Muscle layer of duodenum (tissue), 2 donors: Measurements from ENCODE around the gene PRRT2.
"Not testable (repeated sequence)": the region's sequence is repeated elsewhere in the genome, so short reads cannot be mapped to it uniquely, and the experiment has no call there.

Experiments used
- H3K27ac ChIP-seq: one replicate; pipeline ENCODE4 v1.7.0; 2013; ENCODE audit warnings: mild to moderate bottlenecking, low read length
- H3K27me3 ChIP-seq: one replicate; pipeline ENCODE4 v1.7.0; 2013; ENCODE audit warnings: low read depth, mild to moderate bottlenecking, control low read depth, low read length
- H3K36me3 ChIP-seq, 2 donors: one replicate each; pipeline ENCODE4 v1.7.0; 2013; ENCODE audit warnings: low read length in 2 of 2, control low read depth in 1 of 2, mild to moderate bottlenecking in 1 of 2; ENCODE audit not compliant: insufficient read depth in 2 of 2, control insufficient read depth in 1 of 2
- H3K4me1 ChIP-seq, 2 donors: one replicate each; pipeline ENCODE4 v1.7.0; 2013; ENCODE audit warnings: low read length in 2 of 2, mild to moderate bottlenecking in 2 of 2, control low read depth in 1 of 2, moderate library complexity in 1 of 2; ENCODE audit not compliant: insufficient read depth in 2 of 2, control insufficient read depth in 1 of 2
- H3K4me3 ChIP-seq, 2 donors: one replicate each; pipeline ENCODE4 v1.7.0; 2013; ENCODE audit warnings: low read length in 2 of 2, low read depth in 1 of 2, mild to moderate bottlenecking in 1 of 2
- H3K9me3 ChIP-seq, 2 donors: one replicate each; pipeline ENCODE4 v1.7.0; 2013; ENCODE audit warnings: low read length in 2 of 2, control low read depth in 1 of 2, mild to moderate bottlenecking in 1 of 2; ENCODE audit not compliant: control insufficient read depth in 1 of 2
- donor health status: healthy.

Gene PRRT2

DNA sequence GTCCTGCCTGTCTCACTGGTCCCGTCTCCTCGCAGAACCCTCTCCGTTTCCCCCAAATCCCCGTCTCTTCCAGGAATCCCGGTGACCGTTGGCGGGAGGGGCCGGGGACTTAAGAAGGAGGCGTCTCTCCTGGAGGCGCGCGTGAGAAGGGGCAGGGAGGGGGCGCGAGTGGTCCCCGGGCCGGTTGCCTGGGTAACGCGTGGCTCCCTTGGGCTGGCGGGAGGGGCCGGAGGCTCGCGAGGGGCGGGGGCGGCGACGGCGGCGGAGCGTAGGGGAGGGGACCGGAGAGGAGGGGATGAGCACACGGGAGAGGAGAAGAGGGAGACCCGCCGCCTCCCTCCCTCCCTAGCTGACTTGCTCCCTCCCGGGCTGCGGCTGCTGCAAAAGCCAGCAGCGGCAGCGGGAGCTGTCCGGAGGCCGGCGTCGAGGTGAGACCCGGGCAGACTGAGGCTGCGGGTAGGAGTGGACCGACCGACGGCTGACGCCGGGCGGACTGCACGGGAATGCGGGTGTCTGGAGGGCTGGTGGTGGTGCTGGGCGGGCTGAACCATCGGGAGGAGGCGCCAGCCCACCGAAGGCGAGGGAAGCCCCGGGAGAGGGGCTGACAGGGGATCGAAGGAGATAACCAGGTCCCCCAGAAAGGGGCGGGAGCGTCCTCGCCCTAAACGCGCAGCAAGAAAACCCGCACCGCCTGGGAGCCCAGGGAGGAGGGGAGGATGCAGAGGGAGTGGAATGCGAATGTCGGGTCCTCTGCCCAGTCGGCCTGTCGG, at the start of gene PRRT2:
PRRT2 (plus strand) TSS at position 298 of the 770 bp plus-strand sequence. CDS start 862 bp downstream, outside the sequence.
- peaks cover 6 to 13% of the 10 kb centered on the region in 2 donors for H3K36me3 ChIP-seq
- peak within 1 kb of the TSS; percentile 69 to 77 for H3K4me3 ChIP-seq
- H3K4me1 ChIP-seq, result peaks cover 25 to 82% of the 10 kb centered on the region in 2 donors
- H3K27ac ChIP-seq, result peak within 1 kb of the TSS; percentile 67
- H3K27me3 ChIP-seq, result no peaks in the 10 kb centered on the region
- H3K9me3 ChIP-seq, result no peaks in the 10 kb centered on the region

DNA sequence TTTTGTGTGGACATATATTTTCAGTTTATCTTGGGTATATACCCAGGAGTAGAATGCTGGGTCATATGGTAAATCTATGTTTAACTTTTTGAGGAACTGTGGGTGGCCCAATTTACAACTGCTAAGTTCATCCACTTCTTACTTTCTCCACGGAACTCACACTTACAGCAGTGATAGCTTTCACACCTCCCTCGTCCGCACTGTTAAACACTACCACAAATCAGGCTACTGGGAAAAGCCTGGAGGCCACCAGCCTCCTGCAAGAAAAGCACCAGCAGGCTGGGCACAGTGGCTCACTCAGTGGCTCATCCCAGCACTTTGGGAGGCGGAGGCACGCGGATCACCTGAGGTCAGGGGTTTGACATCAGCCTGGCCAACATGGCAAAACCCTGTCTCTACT, 48.7 kb upstream of the PRRT2 start:
- Histone ChIP-seq H3K27ac (no peak overlapping the region), H3K4me1 (no peaks in the 10 kb centered on the region), H3K27me3 (no peaks in the 10 kb centered on the region), H3K4me3 (no peak overlapping the region), H3K36me3 (no peaks in the 10 kb centered on the region), H3K9me3 (no peaks in the 10 kb centered on the region)

DNA sequence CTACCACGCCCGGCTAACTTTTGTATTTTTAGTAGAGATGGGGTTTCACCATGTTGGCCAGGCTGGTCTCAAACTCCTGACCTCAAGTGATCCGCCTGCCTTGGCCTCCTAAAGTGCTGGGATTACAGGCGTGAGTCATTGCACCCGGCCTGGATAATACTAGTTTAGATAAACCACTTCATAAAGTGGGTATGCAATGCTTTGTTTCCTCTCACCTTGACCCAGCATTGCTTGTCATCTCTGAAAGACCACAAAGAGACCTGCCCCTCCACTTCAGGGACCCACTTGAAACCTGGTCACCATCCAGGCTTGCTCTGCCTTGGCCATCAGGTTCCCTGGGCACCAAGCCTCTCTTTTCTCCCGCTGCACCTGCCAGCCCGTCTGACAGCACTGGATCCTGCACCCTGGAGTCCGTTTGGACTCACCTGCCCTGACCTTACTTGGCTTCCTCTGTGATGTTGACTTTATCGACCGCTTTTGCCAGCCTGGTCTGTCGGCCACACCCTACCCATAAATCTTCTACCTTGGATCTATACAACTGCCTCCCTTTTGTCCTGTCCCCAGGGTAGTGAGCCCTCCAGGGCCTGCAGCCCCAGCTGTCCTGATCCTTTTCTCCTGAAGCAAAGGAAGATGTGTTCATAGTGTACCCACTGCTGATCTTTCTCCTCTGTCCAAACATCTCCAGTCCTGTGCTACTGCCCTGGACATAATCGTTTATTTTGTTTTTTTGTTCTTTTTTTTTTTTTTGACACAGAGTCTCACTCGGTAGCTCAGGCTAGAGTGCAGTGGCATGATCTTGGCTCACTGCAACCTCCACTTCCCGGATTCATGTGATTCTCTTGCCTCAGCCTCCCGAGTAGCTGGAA, 46.6 kb upstream of the PRRT2 start:
- no peak overlapping the region for H3K4me3 ChIP-seq
- no peaks in the 10 kb centered on the region for H3K9me3 ChIP-seq
- H3K4me1 ChIP-seq, result no peaks in the 10 kb centered on the region
- no peaks in the 10 kb centered on the region for H3K27me3 ChIP-seq
- no peaks in the 10 kb centered on the region for H3K36me3 ChIP-seq
- H3K27ac ChIP-seq, result no peak overlapping the region

DNA sequence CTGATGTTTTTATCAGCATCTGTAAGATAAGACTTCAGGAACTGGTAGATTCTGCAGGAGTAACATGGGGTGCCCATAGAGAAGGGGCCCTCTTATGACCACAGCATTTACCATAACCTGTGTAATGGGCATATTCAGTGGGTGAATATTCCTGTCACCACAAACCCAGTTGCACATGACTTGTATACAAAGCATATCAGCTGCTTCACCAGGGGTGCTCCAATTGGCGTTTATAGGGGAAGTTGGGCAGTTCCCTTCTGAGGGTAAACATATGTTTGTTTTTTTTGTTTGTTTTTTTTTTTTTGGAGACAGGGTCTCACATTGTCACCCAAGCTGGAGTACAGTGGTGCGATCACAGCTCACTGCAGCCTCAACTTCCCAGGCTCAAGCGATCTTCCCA, 45.4 kb upstream of the PRRT2 start:
- H3K27ac ChIP-seq, result no peak overlapping the region
- H3K36me3 ChIP-seq, result no peaks in the 10 kb centered on the region
- no peaks in the 10 kb centered on the region for H3K27me3 ChIP-seq
- H3K4me3 ChIP-seq, result no peak overlapping the region
- no peaks in the 10 kb centered on the region for H3K9me3 ChIP-seq
- H3K4me1 ChIP-seq, result no peaks in the 10 kb centered on the region

DNA sequence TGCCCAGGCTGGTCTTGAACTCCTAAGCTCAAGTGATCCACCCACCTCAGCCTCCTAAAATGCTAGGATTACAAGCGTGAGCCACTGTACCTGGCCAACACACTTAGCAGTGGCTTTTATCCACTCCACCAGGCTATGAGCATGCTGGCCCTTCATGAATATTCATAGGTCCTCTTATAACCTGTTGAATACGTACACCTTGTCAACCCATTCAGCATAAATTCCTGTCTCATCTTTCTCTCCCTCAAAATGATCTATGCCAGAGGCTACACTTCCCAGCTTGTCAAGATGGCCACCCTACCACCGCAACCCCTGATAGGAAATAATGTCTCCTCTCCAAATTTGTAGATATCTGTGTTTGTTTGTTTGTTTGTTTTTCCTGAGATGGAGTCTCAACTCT, 44.9 kb upstream of the PRRT2 start:
- Histone ChIP-seq H3K4me1 (no peaks in the 10 kb centered on the region), H3K4me3 (no peak overlapping the region), H3K27ac (no peak overlapping the region), H3K36me3 (no peaks in the 10 kb centered on the region), H3K9me3 (no peaks in the 10 kb centered on the region), H3K27me3 (no peaks in the 10 kb centered on the region)

DNA sequence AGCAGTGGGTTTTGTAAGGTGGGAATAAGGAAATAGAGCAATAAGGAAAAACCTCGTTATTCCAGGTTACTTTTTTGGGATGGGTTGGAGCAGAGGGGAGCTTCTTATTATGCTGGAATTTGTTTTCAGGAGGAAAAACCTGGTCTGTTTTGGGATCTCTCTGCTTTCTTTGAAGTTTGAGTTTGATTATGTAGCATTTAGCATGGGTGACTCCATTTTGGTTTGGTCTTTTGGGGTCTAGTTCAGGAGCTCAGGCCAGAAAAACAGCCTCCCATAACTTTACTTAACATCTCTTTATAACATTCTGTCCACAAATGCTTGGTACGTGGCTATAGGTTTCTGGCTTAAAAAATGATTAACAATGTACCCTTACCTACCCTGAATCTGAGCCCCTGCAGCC, 42.5 kb upstream of the PRRT2 start:
- no peaks in the 10 kb centered on the region for H3K4me1 ChIP-seq
- no peak overlapping the region for H3K4me3 ChIP-seq

DNA sequence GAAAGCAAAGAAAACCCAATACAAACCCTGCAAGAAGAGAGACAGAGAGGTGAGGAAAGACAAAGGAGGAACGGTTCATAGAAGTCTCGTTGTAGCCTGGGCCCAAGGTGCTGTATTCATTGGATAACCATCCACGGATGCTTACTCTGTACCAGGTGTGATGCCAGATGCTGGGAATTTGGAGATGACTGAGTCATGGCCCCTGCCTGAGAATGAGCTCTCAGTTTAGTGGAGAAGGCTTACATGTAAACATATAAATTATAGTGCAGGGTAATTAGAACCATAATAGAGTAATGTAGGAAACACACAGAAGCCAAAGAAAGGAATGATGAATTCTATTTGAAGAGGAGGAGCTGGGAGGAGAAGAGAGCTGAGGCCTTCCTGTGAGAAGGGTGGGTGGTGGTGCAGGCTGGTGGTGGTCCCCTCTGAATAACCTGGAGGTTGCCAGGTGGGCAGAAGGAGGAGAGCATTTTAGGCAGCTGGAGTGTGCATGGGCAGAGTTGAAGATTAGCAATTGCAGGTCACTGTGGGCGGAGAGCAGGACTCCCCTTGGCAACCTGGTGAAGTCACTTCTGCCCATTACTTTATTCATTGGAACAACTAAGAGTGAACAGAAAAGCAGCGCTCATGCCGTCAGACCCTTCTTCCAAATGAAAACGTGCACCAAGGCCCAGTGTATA, 41.6 kb upstream of the PRRT2 start:
- no peaks in the 10 kb centered on the region for H3K4me1 ChIP-seq
- H3K4me3 ChIP-seq, result no peak overlapping the region
- H3K36me3 ChIP-seq, result no peaks in the 10 kb centered on the region
- H3K27ac ChIP-seq, result no peak overlapping the region
- no peaks in the 10 kb centered on the region for H3K9me3 ChIP-seq
- H3K27me3 ChIP-seq, result no peaks in the 10 kb centered on the region

More for the DNA sequence above, 42.5 kb upstream of the PRRT2 start:
- no peaks in the 10 kb centered on the region for H3K9me3 ChIP-seq
- no peaks in the 10 kb centered on the region for H3K27me3 ChIP-seq
- H3K27ac ChIP-seq, result no peak overlapping the region
- no peaks in the 10 kb centered on the region for H3K36me3 ChIP-seq

DNA sequence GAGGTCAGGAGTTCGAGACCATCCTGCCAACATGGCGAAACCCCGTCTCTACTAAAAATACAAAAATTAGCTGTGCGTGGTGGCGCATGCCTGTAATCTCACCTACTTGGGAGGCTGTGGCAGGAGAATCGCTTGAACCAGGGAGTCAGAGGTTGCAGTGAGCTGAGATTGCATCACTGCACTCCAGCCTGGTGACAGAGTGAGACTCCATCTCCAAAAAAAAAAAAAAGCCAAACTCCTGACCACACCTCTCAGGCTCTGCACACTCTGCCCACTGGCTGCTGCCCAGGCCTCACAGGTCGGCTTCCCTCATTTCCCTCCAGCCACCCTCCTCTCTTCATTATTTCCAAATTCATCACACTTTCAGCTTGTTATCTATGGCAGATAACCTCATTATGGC, 39.7 kb upstream of the PRRT2 start:
- not testable (repeated sequence) for H3K36me3 ChIP-seq, H3K27ac ChIP-seq, H3K9me3 ChIP-seq

DNA sequence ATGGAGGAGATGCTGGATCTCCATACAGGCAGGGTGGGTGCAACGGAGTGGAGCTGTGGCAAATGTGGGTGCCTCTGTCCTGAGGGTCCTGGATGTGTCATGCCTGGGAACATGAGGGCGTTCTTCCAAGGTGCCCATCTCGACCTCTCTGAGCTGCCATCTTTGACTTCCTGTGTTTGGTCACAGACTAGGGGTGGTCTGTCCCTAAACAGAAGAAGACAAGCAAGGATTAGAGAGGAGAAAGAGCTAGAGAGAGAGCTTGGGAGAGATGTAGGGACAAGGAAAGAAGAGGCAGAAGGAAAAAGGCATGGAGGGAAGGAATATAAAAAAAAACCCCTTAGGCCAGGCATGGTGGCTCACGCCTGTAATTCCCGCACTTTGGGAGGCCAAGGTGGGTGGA, 37.3 kb upstream of the PRRT2 start:
- Histone ChIP-seq H3K4me3 (no peak overlapping the region), H3K27me3 (no peaks in the 10 kb centered on the region), H3K27ac (no peak overlapping the region)

More for the DNA sequence above, 39.7 kb upstream of the PRRT2 start:
- H3K4me1 ChIP-seq, H3K27me3 ChIP-seq, H3K4me3 ChIP-seq: not testable (repeated sequence)

DNA sequence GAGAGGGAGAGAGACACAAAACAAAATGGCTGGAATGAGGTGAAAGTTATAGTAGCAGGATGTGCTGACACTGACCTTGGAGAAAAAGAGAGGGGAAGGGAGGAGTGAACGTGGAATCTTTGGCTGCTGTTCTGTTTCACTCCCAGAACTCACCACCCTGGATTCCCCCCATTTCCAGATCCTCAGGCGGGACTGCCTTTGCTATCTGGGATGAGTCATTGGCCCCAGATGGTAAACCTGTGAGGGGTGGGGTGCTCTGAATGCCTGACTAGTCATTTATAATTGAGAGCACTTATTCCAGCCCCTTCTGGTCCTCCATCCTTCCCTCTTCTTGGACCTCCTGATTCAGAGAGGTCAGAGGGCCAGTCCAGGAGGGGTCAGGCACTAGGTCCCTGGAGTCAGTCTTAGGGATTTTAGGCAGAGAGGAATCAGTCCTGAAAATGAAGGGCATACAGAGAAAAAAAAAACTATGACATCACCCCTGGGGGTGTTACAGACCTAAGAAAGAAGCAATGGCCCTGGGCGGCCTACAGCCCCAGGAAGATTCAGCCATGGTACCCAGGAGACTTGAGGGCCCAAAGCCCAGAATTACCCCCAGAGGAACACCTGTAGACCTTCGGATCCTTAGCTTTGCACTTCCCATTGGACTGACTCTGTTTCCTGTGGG, 36.1 kb upstream of the PRRT2 start:
- Histone ChIP-seq H3K36me3 (no peaks in the 10 kb centered on the region), H3K4me1 (no peaks in the 10 kb centered on the region), H3K27me3 (no peaks in the 10 kb centered on the region), H3K4me3 (no peak overlapping the region), H3K27ac (no peak overlapping the region), H3K9me3 (no peaks in the 10 kb centered on the region)

More for the DNA sequence above, 37.3 kb upstream of the PRRT2 start:
- H3K4me1 ChIP-seq, result no peaks in the 10 kb centered on the region
- no peaks in the 10 kb centered on the region for H3K9me3 ChIP-seq
- H3K36me3 ChIP-seq, result no peaks in the 10 kb centered on the region
